ENCODE results near the gene SPATA17.

GRCh38 chr1:217617126-217617525, 14.0 kb upstream of the SPATA17 start:
- TF ChIP-seq POLR2A (IDR thresholded peaks at IDR 0.05), result no peak
- no peak for TF ChIP-seq CTCF (IDR thresholded peaks at IDR 0.05)

All from heart left ventricle (tissue), 13 donors.